Activated CD4-positive, alpha-beta T cell treated with anti-CD3 and anti-CD28 coated beads for 1 hour (primary cell): ENCODE measurements around the gene GOLT1A.
A peak's percentile ranks its signal among the peaks of the same experiment; 100 is the strongest.

Source experiments
- DNase-seq: peaks from one replicate; pipeline ENCODE4 v3.0.0-alpha.2; 2020

Gene GOLT1A

DNA sequence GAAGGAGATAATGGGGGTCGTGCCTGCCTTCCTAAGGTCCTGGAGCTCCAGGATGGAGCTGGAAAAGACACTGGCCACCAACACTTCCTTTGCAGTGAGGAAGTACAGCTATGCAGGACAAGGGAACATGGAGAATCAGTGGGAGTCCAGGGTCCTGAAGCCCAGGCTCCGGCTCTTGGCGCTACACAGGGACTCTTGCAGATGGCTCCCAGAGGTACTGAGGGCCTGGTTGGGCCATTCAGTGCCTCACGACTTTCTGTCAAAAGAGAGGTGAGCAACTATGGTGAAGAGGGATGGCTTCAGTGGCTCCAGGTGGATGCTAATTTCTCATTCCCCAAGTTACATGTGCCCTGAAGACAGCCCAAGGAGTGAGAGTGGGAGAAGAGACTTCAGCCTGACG is 60.1 kb downstream of the GOLT1A start:
- DNase-seq: no peak

DNA sequence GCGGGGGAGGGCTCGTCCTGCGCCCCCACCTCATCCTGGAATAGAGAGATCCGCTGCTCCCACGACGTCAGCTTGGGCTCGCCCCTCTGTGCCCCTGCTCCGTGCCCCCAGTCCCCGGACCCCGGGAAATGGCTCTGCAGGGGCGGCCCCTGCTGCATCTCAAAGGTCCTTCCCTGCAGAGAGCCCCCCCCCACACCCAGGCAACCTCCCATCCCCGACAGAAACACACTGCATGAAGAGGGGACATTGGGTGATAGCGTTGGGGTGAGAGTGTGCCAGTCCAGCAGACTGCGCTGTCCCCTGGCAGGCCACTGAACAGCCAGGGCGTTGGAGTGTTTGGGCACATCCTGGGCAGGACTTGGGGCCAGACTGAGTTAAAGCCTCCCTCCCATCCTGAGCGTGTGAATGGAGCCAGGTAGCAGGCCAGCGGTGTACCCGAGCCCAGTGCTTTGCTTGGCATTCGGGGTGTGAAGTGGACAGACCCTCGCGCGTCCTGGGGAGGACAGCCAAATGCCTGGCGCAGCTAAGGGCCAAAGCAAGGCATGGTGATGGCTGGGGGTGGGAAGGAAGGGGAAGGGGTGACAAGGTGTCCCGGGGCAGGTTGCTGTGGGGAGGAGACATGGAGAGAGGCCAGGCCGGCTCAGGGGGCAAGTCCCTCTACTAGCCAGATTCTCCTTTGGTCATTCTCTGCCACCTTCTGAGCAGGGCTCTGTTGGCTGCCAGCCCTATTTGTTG is 61.3 kb downstream of the GOLT1A start:
- DNase-seq: no peak

DNA sequence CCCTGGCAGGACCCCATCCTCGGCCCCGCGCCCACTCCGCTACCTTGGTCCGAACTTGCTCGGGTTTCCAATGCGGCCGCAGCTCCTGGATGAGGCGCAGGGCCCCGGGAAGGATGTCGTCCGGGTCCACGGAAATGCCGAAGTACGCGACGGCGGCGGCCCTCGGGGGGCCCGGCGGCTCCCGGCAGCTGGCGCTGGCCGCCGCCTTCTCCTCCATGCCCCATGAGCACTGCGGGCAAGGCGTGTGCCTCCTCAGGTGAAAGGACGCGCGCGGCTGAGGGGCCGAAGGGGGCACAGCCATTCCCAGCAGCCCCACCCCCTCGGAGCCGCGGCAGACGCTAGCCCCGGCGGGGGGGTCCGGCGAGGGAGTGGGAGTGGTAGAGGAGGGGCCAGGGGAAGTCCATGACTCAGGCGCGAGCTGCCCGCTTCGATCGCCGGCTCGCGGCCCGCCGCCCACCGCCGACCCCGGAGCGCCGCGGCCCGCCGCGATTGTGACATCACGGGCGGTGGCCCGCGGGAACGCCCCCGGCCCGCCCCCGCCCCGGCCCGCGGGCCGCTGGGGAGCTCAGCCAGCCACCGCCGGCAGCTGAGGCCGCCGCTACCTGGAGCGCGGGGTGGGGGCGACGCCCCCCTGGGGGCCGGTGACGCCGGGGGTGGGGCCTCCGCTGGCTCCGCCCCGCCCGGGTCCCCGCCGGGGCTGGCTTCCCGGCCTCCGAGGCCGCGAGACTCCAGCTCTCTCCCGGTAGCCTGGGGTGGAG is 62.1 kb downstream of the GOLT1A start, which contains the start of gene ETNK2:
Gene ETNK2, minus strand, starts transcription at position 493 of the 758 bp plus-strand sequence. Its CDS starts 192 bp downstream, at position 301.
- DNase-seq: peak; percentile 43

GRCh38 chr1:204150702-204151551 is 62.9 kb downstream of the GOLT1A start:
- DNase-seq: no peak

- no peak for DNase-seq
Measured at GRCh38 chr1:204149635-204150565, 63.9 kb downstream of the GOLT1A start.

- no peak for DNase-seq
Measured at GRCh38 chr1:204149107-204149506, 64.7 kb downstream of the GOLT1A start.
